GM12891 (cell line): ENCODE results near the gene AUH.

Experiments
- PAX5 ChIP-seq: IDR thresholded peaks from 2 replicates; pipeline ENCODE4 v1.6.1; 2011; ENCODE audit warnings: low read length, moderate library complexity, mild to moderate bottlenecking; ENCODE audit not compliant: insufficient read depth, severe bottlenecking
- POLR2A ChIP-seq: IDR thresholded peaks from 2 replicates; pipeline ENCODE4 v1.6.1; 2011; ENCODE audit warnings: low read depth, low read length, control low read depth
- POLR2AphosphoS5 ChIP-seq: IDR thresholded peaks from 2 replicates; pipeline ENCODE4 v1.6.1; 2011; ENCODE audit warnings: low read depth, low read length, control low read depth
- SPI1 ChIP-seq: IDR thresholded peaks from 2 replicates; pipeline ENCODE4 v1.6.1; 2011; ENCODE audit warnings: low read depth, low read length, control low read depth
- TAF1 ChIP-seq: IDR thresholded peaks from 2 replicates; pipeline ENCODE4 v1.6.1; 2011; ENCODE audit warnings: low read depth, low read length, control low read depth

DNA sequence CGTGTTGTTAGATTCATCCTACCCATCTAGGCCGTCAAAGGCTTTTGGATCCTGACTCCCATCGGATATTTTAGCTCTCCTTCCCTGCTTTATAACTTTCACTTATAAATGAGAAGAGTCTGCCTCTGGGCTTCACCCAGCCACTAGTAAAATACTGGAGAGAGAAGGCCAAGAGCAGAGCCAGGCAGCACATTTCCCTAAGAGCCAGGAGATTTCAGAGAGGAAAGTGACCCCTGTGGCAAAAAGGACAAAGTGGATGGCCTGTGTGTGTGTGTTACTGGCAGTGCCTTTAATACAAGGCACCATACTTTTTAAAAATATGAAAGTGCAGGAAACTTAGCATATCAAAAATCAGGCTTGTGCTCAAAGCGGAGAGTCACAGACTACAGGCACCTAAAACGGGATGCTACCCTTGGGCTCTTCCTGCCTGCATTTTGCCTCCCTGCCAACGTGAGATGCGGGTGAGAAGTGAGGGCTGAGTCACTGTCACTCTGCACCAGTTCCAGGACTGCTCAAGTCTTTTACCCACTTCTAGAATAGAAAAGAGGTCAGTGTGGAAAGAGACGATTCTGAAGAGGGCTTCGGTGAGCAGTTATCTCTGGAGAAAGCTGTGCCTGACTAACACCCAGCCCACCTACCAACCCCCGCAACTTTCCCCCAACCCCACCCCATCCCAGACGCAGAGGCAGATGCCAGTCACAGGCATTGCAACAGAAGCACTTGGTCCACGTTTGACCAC, 46.0 kb upstream of the AUH start:
- TF ChIP-seq POLR2A = no peak
- no peak for TF ChIP-seq POLR2AphosphoS5
- no peak for TF ChIP-seq TAF1
- no peak for TF ChIP-seq PAX5
- no peak for TF ChIP-seq SPI1
